Measurements from ENCODE around the gene RIPK1.
"Not testable (repeated sequence)": the region's sequence is repeated elsewhere in the genome, so short reads cannot be mapped to it uniquely, and the experiment has no call there.

RIPK1 gene
- total RNA-seq: 74.0 to 155 (median 106) reads per million in 9 experiments

DNA sequence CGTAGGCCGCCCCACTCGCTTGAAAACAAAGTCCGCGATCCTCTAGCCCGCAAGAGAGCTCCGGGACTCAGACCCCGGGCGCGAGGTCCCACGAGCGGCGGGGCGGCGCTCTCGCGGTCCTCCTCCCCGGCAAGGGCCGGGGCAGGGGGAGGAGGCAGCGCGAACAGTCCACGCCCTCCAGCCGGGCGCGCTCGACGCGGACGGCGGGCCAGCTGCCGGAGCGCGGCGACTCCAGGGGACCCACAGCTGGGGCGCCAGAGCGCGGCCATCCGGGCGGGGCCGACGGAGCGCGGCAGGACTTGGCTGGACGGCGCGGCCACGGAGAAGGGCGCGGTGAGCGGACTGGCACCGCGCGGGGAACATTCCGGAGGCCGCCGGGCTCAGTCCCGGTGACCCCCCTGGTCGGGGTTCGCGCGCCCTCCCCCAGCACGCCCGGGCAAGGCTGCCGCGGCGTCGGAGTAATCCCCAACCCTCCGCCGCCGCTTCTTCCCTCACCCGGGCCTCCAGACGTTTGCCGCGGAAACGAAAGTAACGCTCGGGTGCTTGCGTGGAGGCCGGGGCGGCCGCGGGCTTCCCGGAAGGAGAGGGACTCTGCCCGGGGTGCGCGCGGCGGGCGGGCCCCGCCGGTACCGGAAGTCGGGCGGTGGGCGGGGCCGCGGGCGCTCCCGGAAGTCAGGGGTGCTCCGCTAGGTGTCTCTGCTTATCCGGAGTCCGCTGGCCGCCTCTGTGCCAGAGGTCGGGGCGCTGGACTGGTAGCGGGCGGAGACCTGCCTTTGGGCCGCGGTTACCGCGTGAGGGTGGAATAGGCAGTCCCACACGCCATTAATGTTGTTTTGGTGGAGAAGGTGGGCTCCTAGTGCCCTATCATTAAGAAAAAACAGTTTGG, at the start of gene RIPK1:
RIPK1 (plus strand) TSS at position 166 of the 886 bp plus-strand sequence. CDS start 8,330 bp downstream, outside the sequence.
- DNase-seq: peak; percentile 92 to 94 (median 93)
- peak within 1 kb of the TSS; percentile 91 to 94 for H3K4me3 Mint-ChIP-seq
- H3K27me3 Mint-ChIP-seq: no peaks in the 10 kb centered on the region
- peaks cover 40% of the 10 kb centered on the region for H3K36me3 Mint-ChIP-seq (ENCODE audit: insufficient read depth)
- peaks cover 40 to 57% of the 10 kb centered on the region in 2 donors for H3K4me1 Mint-ChIP-seq (ENCODE audit: low read depth in 2 of 2)
- peak; percentile 77 for ATAC-seq (replicated peaks)
- peak within 1 kb of the TSS; percentile 93 to 96 for H3K27ac Mint-ChIP-seq
- H3K9me3 Mint-ChIP-seq: no peaks in the 10 kb centered on the region

DNA sequence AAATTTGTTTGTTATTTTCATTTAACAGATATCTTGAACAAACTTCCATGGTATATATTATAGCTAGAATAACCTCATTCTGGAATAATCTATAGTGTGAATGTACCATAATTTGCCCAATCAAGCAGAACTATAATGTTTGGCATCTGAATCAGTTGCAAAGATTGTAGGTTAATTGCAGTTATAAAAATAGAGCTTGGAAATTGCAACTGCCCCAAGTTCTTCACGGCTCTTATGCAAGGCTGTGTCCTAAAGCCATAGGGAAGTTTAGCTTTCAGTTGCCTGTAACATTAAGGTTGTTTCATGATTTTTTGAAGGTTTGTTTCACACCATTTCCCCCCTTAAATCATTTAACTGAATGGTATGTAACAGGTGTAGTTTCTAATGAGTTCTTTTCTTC, 49.2 kb upstream of the RIPK1 start:
- DNase-seq: no peak
- no peak for ATAC-seq (replicated peaks)
- H3K4me1 Mint-ChIP-seq (ENCODE audit: low read depth in 2 of 2): peaks cover 13 to 30% of the 10 kb centered on the region in 2 donors
- H3K27me3 Mint-ChIP-seq: no peaks in the 10 kb centered on the region
- no peaks in the 10 kb centered on the region for H3K9me3 Mint-ChIP-seq
- H3K27ac Mint-ChIP-seq: peak overlapping the region in 1 of 2 donors; percentile 55
- H3K36me3 Mint-ChIP-seq (ENCODE audit: insufficient read depth): peaks cover 14% of the 10 kb centered on the region
- H3K4me3 Mint-ChIP-seq: no peak overlapping the region

DNA sequence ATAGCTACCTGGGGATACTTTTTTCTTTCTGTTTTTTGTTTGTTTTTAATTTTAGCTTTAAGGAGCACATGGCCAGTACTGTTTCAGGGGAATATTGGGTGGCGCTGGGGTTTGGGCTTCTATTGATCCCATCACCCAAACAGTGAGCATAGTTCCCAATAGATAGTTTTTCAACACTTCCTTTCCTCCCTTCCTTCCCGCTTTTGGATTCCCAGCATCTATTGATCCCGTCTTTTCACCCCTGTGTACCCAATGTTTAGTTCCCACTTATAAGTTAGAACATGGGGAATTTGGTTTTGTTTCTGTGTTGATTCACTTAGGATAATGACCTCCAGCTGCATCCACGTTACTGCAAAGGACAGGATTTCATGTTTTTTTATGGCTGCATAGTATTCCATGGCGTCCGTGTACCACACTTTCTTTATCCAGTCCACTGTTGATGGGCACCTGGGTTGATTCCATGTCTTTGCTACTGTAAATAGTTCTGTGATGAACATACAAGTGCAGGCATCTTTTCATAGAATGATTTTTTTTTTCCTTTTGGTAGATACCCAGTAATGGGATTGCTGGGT, 48.5 kb upstream of the RIPK1 start:
- DNase-seq: no peak
- no peak for ATAC-seq (replicated peaks)
- peaks cover 14% of the 10 kb centered on the region for H3K36me3 Mint-ChIP-seq (ENCODE audit: insufficient read depth)

DNA sequence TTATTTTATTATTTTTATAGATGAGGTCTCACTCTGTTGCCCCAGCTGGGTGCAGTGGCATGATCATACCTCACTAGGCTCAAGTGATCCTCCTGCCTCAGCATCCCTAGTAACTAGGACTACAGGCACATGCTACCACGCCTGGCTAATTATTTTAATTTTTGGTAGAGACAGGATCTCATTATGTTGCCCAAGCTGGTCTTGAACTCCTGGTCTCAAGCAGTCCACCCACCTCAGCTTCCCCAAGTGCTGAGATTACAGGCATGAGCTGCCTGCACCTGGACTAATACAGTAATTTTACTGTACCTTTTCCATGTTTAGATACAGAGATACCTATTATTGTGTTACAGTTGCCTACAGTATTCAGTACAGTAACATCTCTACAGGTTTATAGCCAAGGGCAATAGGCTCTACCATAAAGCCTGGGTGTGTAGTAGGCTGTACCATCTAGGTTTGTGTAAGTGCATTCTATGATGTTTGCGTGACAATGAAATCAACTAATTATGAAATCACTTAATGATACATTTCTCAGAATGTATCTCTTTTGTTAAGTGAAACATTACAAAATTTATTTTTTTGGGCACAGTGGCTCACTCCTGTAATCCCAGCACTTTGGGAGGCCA, 47.2 kb upstream of the RIPK1 start:
- not testable (repeated sequence) for H3K36me3 Mint-ChIP-seq (ENCODE audit: insufficient read depth); H3K27me3 Mint-ChIP-seq; DNase-seq; ATAC-seq (replicated peaks); H3K9me3 Mint-ChIP-seq; H3K4me3 Mint-ChIP-seq
- H3K27ac Mint-ChIP-seq: peak overlapping the region; percentile 33 to 75
- peaks cover 22 to 36% of the 10 kb centered on the region in 2 donors for H3K4me1 Mint-ChIP-seq (ENCODE audit: low read depth in 2 of 2)

More for the DNA sequence above, 48.5 kb upstream of the RIPK1 start:
- Mint-ChIP-seq H3K27ac (peak overlapping the region; percentile 33 to 75), H3K9me3 (no peaks in the 10 kb centered on the region), H3K27me3 (no peaks in the 10 kb centered on the region), H3K4me3 (no peak overlapping the region), H3K4me1 (ENCODE audit: low read depth in 2 of 2) (peaks cover 16 to 30% of the 10 kb centered on the region in 2 donors)

DNA sequence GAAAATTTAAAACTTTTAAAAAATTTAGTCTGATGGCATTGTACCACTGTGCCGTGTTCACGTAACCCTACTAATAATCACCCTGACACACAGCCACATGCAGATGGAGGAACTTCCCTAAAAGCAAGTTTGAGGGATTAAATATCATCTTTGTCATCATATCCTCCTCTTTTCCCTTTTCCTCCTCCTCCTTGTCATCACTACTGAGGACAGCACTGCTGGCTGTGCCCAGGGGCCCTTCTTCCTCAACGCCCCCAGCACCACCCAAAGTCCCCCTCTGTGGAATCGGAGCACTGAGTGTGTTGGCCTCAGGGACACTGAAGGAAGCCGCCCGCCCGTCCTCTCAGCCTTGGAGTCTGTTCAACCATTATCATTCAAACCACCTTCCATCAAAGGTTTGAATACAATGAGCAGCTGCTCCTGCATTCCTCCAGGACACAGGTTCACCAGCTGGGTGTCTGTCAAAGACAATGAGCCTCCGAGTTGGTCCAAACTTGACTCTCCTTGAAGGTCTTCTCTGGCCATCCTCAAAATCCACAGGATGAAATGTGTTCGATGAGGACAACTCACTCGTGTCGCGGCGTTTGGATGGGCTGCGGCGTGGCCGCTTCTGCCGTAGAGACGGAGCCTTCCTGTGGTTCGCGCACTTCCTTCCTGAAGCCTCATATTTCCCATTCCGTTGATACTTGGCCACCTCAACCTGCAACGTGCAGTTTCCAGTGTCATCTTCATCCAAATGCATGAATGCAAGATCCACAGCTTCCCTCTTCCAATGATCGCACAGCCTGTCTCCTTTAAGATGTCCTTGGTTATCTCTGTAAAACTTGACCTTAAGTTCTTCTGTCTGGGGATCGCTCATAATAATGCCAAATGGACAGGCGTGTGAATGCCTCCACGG, 45.3 kb upstream of the RIPK1 start:
- Mint-ChIP-seq H3K36me3 (ENCODE audit: insufficient read depth) (peaks cover 8% of the 10 kb centered on the region), H3K9me3 (no peaks in the 10 kb centered on the region), H3K4me3 (peak overlapping the region; percentile 95 to 98), H3K27ac (peak overlapping the region; percentile 93 to 97), H3K4me1 (ENCODE audit: low read depth in 2 of 2) (peaks cover 36 to 47% of the 10 kb centered on the region in 2 donors), H3K27me3 (no peaks in the 10 kb centered on the region)
- ATAC-seq (replicated peaks) (peak; percentile 18), DNase-seq (no peak)

DNA sequence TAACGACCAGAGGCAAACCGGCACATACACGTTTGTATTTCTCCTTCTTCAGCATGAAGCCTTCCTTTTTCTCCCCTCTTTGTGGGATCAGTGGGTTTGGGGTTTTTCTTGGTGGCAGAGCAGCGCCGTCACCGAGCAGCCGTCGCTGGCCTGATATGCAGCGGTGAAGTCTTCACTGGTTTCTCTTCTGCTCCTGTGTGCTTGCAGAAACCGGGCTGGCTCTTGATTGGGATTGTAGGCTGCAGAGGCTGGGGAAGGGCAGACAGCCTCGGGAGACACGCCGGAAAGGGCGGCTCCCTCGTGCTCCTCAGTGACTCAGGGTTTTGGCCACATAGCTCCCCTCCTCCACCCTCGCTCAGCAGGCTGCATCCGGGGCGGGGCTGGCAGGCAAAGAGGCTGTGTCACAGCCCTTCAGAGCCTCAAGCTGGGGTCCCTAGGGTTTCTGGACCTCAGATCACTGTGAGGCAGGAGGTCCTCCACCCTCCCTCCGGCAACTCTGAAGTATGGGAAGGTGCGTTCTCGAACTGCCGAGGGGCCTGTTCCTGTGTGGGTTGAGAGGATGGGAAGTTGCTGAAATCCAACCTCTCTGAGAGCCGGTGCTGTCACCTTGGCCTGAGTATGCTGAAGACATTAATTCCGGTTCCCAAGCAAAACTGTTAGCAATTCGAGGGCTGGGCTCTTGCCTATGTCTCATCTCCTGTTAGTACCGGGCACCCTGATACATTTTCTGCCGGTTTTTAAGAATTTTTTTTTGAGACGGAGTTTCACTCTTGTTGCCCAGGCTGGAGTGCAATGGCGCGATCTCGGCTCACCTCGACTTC, 44.4 kb upstream of the RIPK1 start:
- H3K4me1 Mint-ChIP-seq (ENCODE audit: low read depth in 2 of 2): peaks cover 42 to 49% of the 10 kb centered on the region in 2 donors
- H3K9me3 Mint-ChIP-seq: no peaks in the 10 kb centered on the region
- DNase-seq (peak; percentile 70 to 75 (median 71)), ATAC-seq (replicated peaks) (peak; percentile 82)
- H3K27ac Mint-ChIP-seq: peak overlapping the region; percentile 93 to 97
- peak overlapping the region; percentile 95 to 98 for H3K4me3 Mint-ChIP-seq
- no peaks in the 10 kb centered on the region for H3K27me3 Mint-ChIP-seq
- peaks cover 4% of the 10 kb centered on the region for H3K36me3 Mint-ChIP-seq (ENCODE audit: insufficient read depth)

DNA sequence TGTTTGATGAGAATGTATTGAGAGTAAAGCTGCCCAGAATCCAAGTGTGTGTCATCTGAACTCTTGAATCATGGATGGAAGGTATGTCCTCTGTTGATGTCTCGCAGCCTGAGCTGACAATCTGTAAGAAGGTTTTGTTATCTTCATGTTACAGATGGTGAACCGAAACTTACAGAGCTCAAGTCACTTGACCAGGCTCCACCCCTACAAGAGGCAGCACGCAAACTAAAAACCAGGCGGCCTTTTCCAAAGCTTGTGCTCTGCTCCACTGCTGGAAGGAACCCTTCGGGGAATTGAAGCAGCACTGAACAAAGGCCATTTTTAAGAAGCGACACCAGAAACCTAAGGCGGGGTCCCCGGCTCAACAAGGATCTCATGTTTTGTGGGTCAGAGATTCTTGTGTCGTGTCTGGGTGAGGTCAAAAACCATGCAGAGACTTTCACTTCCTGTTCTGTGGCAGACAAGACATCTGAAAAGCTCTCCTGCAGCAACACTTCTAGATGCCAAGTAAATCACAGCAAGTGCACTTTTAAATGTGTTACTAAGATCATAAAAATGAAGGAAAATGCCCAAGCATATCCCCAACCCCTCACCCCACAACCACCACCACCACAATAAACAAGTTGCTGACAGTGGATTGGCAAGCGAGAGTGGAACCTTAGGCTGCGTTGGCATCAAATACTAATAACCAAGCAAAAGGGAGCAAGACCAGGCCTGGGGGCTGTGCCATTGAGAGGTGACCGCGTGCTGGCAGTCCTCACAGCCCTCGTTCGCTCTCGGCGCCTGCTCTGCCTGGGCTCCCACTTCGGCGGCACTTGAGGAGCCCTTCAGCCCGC, 41.3 kb upstream of the RIPK1 start:
- H3K36me3 Mint-ChIP-seq (ENCODE audit: insufficient read depth): peaks cover 4% of the 10 kb centered on the region
- H3K4me1 Mint-ChIP-seq (ENCODE audit: low read depth in 2 of 2): peaks cover 39 to 42% of the 10 kb centered on the region in 2 donors
- H3K9me3 Mint-ChIP-seq: no peaks in the 10 kb centered on the region
- peak overlapping the region; percentile 74 to 77 for H3K4me3 Mint-ChIP-seq
- DNase-seq: peak; percentile 22 to 31 (median 23)
- H3K27ac Mint-ChIP-seq: peak overlapping the region; percentile 90 to 92
- ATAC-seq (replicated peaks): peak; percentile 43
- H3K27me3 Mint-ChIP-seq: peaks cover 0 to 6% of the 10 kb centered on the region in 2 donors

DNA sequence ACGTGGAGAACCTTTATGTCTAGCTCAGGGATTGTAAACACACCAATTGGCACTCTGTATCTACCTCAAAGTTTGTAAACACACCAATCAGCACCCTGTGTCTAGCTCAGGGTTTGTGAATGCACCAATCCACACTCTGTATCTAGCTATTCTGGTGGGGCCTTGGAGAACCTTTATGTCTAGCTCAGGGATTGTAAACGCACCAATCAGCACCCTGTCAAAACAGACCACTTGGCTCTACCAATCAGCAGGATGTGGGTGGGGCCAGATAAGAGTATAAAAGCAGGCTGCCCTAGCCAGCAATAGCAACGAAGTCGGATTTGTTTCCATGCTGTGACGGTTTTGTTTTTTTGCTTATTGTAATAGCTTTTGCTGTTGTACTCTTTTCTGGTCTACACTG, 40.1 kb upstream of the RIPK1 start:
- DNase-seq; H3K9me3 Mint-ChIP-seq; H3K4me3 Mint-ChIP-seq; ATAC-seq (replicated peaks); H3K27ac Mint-ChIP-seq; H3K27me3 Mint-ChIP-seq; H3K36me3 Mint-ChIP-seq (ENCODE audit: insufficient read depth): not testable (repeated sequence)
- peaks cover 31 to 36% of the 10 kb centered on the region in 2 donors for H3K4me1 Mint-ChIP-seq (ENCODE audit: low read depth in 2 of 2)

DNA sequence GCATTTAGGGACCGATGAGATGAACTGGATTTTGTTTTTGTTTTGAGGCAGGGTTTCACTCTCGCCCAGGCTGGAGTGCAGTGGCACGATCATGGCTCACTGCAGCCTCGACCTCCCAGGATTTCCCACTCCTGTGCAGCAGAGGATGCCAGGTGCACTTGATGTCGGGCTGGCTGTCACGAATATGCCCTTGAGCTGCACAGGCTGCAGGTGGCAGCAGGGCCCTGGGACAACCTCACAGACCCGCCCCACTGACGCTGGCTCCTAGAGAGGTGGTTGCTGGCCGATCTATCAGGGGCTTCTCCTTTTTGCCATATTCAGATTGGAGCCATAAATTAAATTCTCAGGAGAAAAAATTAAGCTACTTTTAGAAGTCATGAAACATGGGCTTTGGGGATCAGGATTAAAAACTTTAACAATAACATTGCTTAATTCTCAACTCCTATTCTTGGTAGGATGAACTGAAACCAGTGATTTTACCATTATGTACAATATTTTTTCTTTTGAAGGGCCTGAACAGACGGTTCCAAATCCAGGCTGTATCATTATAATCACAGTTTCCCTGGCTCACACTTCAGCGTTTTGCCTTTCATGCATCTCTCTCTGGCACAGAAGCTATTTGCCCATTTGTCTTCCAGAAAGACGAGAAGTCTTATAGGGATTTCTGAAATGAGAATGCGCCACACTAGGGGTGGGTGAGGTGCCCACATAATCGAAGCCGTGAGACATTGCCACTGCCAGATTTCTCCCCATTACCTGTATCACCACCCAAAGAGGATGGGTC, 36.2 kb upstream of the RIPK1 start:
- peaks cover 0 to 6% of the 10 kb centered on the region in 2 donors for H3K27me3 Mint-ChIP-seq
- DNase-seq (no peak), ATAC-seq (replicated peaks) (no peak)
- H3K9me3 Mint-ChIP-seq: no peaks in the 10 kb centered on the region
- H3K27ac Mint-ChIP-seq: no peak overlapping the region
- H3K4me1 Mint-ChIP-seq (ENCODE audit: low read depth in 2 of 2): peaks cover 4 to 10% of the 10 kb centered on the region in 2 donors
- H3K36me3 Mint-ChIP-seq (ENCODE audit: insufficient read depth): no peaks in the 10 kb centered on the region
- no peak overlapping the region for H3K4me3 Mint-ChIP-seq

DNA sequence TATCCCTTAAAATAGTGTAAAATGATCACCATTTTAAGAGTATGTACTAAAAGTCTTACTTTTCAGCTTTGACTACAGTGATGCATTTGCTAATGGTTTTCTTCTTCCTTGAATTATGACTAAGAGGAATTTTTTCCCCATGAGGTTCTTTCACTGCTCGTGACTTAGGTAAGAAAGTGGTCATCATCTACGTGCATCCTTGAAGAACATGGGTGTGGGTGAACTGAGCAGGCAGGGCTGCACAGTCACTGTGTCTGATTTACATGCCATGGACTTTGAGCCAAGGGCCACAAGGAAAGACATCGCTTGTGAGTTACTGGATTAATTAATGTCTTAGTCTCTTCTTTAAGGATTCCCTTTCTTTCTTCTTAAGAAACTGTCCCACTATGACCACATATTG, 35.3 kb upstream of the RIPK1 start:
- no peak for ATAC-seq (replicated peaks)
- peaks cover 2 to 5% of the 10 kb centered on the region in 2 donors for H3K4me1 Mint-ChIP-seq (ENCODE audit: low read depth in 2 of 2)
- no peaks in the 10 kb centered on the region for H3K9me3 Mint-ChIP-seq
- no peak for DNase-seq
- H3K27me3 Mint-ChIP-seq: peaks cover 0 to 6% of the 10 kb centered on the region in 2 donors
- H3K27ac Mint-ChIP-seq: no peak overlapping the region
- H3K36me3 Mint-ChIP-seq (ENCODE audit: insufficient read depth): no peaks in the 10 kb centered on the region
- no peak overlapping the region for H3K4me3 Mint-ChIP-seq

DNA sequence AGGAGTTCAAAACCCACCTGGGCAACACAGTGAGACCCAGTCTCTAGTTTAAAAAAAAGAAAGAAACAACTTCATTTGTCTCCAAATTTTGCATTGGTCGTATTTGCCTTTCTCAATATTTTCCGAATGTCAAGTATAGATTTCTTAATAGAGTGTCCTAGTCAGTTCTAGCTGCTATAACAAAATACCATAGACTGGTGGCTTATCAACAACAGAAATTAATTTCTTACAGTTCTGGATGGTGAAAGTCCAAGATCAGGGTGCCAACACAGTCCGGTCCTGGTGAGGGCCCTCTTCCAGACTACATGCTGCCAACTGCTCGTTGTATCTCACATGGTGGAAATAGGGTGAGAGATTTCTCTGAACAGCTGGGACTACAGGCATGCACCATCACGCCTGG, 34.6 kb upstream of the RIPK1 start:
- peaks cover 0 to 6% of the 10 kb centered on the region in 2 donors for H3K27me3 Mint-ChIP-seq
- no peak overlapping the region for H3K27ac Mint-ChIP-seq
- ATAC-seq (replicated peaks) (no peak), DNase-seq (no peak)
- no peaks in the 10 kb centered on the region for H3K4me1 Mint-ChIP-seq (ENCODE audit: low read depth in 2 of 2)
- no peaks in the 10 kb centered on the region for H3K36me3 Mint-ChIP-seq (ENCODE audit: insufficient read depth)
- no peaks in the 10 kb centered on the region for H3K9me3 Mint-ChIP-seq
- no peak overlapping the region for H3K4me3 Mint-ChIP-seq
